Stimulated activated CD4-positive, alpha-beta T cell treated with anti-CD3 and anti-CD28 coated beads, Interleukin-4, amount 100 ng/mL, for 1 hour (primary cell): ENCODE measurements around the gene PKN1.
"Not testable (repeated sequence)": the region's sequence is repeated elsewhere in the genome, so short reads cannot be mapped to it uniquely, and the experiment has no call there.

Experiments
- DNase-seq: peaks from one replicate; pipeline ENCODE4 v3.0.0-alpha.2; 2020

The PKN1 gene

GRCh38 chr19:14432791-14433553 is at the start of gene PKN1:
TSS of gene PKN1 (plus strand) at chr19:14433306. CDS start at chr19:14433522, 216 bp downstream.
- peak; percentile 68 for DNase-seq

- peak; percentile 46 for DNase-seq
These were observed 49.2 kb upstream of the PKN1 start for GRCh38 chr19:14383661-14384555.

- DNase-seq: no peak
These were observed 47.6 kb upstream of the PKN1 start for GRCh38 chr19:14385492-14385891.

- DNase-seq: no peak
These were observed 42.6 kb upstream of the PKN1 start for GRCh38 chr19:14390548-14390947.

- no peak for DNase-seq
These were observed 41.8 kb upstream of the PKN1 start for GRCh38 chr19:14391156-14391821.

- DNase-seq: no peak
These were observed 39.8 kb upstream of the PKN1 start for GRCh38 chr19:14393329-14393728.

- DNase-seq: no peak
These were observed 38.9 kb upstream of the PKN1 start for GRCh38 chr19:14394167-14394566.

- DNase-seq: no peak
These were observed 37.8 kb upstream of the PKN1 start for GRCh38 chr19:14395262-14395661.

GRCh38 chr19:14395710-14396336 is 37.3 kb upstream of the PKN1 start:
- no peak for DNase-seq

- DNase-seq: not testable (repeated sequence)
These were observed 36.4 kb upstream of the PKN1 start for GRCh38 chr19:14396730-14397129.

- not testable (repeated sequence) for DNase-seq
These were observed 35.9 kb upstream of the PKN1 start for GRCh38 chr19:14397168-14397567.

GRCh38 chr19:14400951-14401431 is 32.1 kb upstream of the PKN1 start:
- DNase-seq: no peak

GRCh38 chr19:14401468-14402195 is 31.5 kb upstream of the PKN1 start:
- no peak for DNase-seq

- no peak for DNase-seq
These were observed 30.6 kb upstream of the PKN1 start for GRCh38 chr19:14402332-14403144.

GRCh38 chr19:14403145-14403930 is 29.8 kb upstream of the PKN1 start:
- DNase-seq: not testable (repeated sequence)

- DNase-seq: no peak
These were observed 28.8 kb upstream of the PKN1 start for GRCh38 chr19:14404312-14404711.

GRCh38 chr19:14405380-14405757 is 27.7 kb upstream of the PKN1 start:
- no peak for DNase-seq

GRCh38 chr19:14405758-14406644 is 27.1 kb upstream of the PKN1 start:
- peak; percentile 89 for DNase-seq
